GM20431 (cell line): ENCODE results near the gene TINCR.
"Not testable (repeated sequence)": the region's sequence is repeated elsewhere in the genome, so short reads cannot be mapped to it uniquely, and the experiment has no call there.

Experiments
- in situ Hi-C: fragments of 300-500 bp; cut with MseI, MboI; formaldehyde crosslinking; loops from one replicate; pipeline ENCODE4 v1.15.0; 2020; ENCODE audit warnings: low sequenced_read_pairs; ENCODE audit not compliant: unreplicated experiment

Gene TINCR

DNA sequence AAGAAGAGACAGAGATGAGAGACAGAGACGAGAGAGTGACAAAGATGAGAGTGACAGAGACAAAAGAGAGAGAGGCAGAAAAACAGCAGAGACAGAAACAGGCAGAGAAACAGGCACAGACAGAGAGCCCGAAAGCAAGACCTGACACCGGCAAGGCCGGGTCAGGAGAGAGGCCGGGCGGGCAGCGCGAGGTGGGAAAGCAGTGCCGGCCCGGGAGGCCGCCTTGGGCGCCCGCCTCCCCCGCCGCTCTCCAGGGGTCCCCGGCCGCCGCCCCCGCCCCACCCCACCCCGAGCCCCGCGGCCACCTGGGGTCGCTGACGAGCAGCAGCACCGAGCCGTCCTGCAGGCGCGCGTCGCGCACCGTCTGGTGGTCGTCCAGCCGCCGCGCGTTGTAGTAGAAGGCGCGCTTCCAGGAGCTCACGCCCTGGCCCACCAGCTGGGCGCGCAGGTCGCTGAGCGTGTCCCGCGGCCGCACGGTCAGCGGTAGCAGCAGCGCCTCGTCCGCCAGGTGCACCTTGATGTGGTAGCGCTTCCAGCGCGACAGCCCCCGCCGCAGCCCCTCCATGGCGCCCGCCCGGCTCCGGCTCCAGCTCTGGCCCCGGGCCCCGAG is at the start of gene TINCR:
Gene TINCR (minus strand): TSS at position 594 of the 610 bp plus-strand sequence.
- in situ Hi-C loops: no loop called here

DNA sequence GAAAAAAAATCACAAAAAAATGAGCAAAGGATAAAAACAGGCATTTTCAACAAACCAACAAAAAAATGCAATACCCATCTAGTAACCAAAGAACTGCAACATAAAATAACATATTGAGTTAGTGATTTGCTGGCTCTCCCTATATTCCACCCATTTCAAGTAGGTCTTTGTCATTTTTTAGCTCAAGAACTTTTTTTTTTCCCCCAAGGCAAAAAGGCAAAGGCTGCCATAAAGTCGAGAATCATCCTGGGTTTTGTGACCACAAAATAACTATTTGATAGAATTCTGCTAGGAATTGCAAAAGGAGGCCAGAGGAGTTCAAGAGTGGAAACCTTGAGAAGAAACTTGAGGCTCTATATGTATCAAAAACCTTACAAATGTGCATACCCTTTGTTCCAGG is 49.3 kb upstream of the TINCR start:
- in situ Hi-C loops: no loop called here

DNA sequence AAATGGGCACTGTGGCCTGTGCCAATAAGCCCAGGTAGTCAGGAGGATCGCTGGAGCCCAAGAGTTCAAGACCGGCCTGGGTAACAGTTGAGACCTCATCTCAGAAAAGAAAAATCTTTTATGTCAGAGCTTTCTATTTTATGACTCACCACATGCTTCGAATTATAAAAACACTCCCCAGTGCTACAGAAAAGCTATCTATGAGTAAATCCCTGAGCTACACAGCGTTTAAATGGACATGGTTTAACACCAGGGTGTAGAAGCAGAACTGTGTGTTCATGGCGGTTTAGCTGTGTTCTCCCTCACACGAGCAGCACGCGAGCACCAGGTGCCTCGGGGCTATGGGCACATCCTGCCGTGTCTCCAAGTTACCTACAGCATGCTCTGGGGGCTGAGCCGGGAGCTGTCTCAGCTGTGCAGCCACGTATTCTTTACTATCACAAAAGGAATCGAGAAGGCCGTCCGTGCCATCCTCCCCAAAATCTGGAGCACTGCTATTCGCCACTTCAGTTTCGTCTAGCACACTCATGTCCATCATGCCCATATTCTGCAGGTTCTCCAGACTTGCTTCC is 48.1 kb upstream of the TINCR start:
- in situ Hi-C loops: no loop called here

DNA sequence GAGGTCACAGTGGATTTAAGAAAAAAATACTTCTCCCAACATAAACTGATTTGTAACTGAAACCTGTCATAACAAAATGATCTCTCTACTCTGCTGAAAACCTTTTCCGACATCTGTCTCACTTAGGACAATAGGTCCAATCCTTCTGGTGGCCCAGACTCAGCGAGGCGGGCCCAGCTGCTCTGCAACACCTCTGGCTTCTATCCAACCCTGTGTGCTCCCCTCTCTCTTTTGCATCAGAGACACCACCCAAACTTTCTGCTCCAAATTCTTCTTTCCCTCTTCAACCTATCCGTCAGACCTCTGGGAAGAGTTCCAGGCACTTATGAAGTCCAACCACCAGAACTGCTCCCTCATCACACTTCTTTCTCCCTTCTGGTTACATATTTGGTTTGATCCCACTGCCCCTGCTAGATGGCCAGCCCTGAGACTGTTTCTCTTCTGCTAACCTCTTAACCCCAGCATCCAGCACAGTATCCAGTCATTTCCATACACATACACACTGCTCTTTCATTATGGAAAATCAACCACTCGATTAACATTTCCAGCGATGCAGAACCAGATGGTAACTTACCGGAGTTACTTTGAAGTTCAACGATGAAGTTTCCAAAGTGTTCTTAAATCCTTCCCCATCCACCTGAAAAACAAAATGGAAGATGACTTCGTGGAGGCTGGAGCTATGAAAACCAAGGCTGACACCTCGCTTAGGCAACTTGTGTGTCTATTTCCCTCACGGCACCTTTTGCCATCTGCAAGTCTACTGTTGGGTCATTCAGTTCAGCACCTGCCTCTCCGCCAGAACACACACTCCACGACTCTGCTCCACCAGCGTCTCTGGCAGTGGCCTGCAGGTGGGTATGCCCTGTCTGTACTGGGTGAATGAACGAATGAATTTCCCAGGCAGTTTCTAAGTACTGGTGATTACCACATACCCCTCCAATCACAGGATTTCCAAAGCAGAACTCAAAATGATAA is 45.4 kb upstream of the TINCR start:
- in situ Hi-C loops: no loop called here

DNA sequence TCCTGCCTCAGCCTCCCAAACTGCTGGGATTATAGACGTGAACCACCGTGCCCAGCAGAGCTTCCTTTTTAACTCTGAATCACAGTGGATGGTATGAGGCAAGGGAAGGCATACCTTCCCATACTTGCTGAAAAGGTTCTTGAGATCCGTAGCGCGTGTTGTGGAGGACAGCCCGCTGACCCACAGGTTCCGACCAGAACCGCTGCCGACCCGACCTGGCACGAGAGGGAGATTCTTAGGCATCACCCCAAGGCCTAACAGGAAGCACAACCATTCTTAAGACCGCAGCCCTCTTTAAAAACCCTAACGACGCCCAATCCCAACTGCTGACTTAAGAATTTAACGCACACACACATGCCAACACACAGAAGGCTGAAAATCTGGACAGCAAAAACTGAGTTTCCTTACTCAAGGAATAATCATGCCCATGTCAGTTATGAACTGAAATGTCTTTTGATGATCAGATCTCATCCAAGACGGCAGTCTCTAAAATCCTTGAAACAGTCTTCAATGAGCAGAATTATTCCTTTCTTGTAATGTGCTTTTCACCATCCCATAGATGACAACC is 42.2 kb upstream of the TINCR start:
- in situ Hi-C loops: no loop called here

DNA sequence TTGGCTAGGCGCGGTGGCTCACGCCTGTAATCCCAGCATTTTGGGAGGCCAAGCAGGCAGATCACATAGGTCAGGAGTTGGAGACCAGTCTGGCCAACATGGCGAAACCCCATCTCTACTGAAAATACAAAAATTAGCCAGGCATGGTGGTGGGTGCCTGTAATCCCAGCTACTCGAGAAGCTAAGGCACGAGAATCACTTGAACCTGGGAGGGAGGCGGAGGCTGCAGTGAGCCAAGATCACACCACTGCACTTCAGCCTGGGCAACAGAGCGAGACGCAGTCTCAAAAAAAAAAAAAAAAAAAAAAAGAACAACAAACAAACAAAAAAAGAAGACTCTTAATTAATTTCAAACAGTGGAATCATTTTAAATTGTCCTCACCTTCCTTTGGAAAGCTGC is 41.0 kb upstream of the TINCR start:
- in situ Hi-C loops: not testable (repeated sequence)

DNA sequence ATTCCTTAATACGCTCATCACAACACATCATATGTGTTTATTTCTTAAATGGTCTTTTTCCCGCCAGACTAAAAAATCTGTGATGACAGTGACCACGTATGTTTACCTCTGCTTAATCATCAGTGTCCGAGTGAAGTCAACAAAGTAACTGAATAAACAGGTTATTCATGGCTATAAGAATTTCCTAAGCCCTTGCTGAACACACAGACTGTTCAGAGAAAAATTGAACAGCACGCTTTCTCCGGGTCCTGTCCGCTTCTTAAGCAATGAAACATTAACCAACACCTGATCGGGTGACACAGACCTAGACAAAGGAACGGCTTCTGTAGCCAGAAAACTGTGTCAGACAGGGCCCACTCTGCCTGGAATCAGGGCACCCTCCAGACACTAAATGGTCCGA is 40.5 kb upstream of the TINCR start:
- in situ Hi-C loops: no loop called here

DNA sequence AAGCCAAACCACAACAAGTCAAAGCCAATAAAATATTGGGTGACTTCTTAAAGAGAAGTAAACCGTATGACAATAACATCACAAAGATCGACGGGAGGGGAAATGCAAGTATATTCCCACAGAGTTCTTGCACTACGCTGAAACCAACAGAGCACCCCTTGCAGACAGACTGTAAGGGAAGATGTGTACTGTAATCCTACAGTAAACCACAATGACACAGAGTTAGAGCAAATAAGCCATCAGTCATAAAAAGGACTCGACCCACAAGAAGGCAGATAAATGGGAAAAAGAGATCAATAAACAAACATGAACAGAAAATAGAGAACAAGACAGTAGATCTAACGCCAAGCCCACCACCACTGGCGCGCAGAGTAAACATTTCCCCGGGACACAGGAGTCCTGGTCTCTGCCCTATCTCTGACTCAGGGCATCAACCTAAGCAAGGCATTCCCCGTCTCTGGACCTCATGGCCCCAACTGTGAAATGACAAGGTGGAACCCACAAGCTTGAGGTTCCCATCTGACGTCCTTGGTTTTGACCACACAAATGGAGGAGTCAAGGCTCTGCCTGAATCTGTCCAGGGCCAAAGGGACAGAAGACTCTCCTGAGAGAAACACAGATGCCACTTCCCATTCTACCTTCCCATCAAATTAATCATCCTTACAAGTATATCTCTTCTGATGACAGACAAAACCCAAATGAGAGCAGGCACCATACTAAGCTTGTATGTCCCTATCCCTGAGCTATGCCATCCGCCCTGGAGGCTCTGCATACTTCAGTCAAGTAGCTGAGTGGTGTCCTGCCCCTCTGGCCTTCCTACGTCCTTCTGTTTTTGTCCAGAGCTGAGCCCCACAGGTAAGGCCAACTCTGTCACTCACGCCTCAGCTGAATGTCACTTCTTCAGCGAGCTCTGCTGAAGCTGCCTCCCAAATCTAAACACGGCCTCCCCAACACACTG is 39.8 kb upstream of the TINCR start:
- in situ Hi-C loops: no loop called here

DNA sequence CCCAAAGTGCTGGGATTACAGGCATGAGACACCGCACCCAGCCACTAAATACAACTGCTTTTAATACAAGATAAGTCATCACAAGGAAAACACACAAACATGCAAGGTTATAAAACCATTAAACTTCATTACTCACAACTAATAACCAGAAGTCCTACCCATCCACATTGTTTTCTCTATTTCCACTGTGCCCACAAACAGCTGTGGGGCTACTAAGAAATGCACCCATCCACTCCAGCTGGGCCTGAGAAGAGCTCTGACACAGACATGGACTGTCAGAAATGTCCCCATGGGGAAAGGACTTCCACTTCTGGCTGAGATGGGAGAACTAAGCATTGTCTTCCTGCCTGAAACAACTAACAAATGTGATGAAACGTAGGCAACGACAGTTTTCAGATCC is 37.6 kb upstream of the TINCR start:
- in situ Hi-C loops: no loop called here

DNA sequence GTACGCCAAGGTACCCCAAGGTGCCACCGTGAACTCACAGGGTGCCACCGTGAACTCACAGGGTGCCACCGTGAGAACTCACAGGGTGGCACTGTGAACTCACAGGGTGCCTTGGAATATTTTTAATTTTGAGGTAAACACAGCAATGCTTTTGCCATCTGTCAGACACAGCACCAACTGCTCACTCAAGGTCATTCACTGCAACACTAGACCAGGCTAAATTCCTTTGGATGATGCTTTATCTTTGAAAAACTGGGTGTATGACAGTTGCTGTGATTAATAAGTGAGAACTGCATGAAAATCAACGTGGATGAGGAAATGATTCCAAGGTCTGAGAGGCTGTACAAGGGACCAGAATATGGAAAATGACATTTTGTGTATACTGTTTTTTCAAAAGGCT is 35.9 kb upstream of the TINCR start:
- in situ Hi-C loops: no loop called here

DNA sequence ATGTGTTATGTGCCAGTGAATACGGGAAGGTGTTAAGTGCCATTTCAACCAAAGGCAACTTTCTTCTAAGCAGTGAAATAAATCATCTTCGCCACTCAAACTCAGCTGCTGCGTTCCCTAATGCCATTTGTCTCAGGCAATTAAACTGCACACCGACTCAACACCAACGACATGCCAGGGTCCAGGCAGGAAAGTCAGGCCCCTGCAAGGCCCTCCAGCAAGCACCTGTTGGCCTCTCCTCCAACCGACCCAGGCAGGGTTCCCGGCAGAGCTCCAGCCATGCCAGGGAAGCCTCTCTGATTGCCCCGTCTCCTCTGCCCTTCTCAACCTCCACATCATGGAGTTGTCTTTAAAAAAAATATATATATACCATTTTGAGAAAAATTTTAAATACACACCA is 33.0 kb upstream of the TINCR start:
- in situ Hi-C loops: no loop called here

DNA sequence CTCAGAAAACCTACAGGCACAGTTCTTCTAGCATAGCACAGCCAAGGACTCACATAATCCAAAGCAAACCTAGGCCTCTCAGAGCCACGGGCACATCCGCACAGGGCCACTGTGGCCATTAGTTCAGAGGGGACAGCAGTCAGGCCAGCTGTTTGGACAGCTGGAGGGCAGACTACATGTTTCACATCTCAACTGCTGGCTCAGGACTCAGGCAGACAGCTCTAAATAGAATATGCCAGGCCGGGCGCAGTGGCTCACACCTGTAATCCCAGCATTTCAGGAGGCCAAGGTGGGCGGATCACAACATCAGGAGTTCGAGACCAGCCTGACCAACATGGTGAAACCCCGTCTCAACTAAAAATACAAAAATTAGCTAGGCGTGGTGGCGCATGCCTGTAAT is 28.0 kb upstream of the TINCR start:
- in situ Hi-C loops: no loop called here

DNA sequence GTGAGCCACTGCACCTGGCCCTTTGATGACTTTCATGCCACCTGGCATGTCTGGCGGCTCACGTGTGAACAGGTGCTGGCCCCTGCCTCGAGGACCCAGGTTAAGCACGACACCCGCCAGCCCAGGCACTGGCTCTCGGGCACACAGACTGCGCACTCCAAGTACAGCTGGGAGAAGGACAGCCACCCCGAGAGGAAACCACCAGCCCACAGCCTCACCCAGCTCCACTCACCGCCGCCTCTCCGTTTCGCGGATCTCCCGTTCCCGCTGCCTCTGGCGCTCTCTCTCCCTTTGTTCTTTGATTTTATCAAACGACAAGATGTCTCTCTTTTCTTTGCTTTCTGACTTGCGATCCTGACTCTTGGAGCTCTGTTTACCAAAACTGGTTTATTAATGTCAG is 27.4 kb upstream of the TINCR start:
- in situ Hi-C loops: no loop called here

DNA sequence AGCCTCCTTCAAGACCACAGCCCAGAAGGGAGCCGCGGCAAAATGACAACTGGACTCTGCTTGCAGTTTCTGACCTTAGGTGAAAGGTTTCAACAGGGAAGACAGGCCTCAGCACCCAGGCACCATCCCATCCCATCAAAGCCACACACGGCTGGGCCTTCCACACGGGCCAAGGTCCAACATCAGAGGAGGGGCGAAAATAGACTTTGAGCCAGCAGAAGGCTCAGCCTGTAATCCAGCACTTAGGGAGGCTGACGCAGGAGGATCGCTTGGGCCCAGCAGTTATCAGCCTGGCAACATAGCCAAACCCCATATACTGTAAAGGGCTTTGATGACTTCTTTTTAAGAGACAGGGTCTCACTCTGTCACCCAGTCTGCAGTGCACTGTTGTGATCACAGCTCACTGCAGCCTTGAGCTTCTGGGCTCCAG is 26.8 kb upstream of the TINCR start:
- in situ Hi-C loops: no loop called here

DNA sequence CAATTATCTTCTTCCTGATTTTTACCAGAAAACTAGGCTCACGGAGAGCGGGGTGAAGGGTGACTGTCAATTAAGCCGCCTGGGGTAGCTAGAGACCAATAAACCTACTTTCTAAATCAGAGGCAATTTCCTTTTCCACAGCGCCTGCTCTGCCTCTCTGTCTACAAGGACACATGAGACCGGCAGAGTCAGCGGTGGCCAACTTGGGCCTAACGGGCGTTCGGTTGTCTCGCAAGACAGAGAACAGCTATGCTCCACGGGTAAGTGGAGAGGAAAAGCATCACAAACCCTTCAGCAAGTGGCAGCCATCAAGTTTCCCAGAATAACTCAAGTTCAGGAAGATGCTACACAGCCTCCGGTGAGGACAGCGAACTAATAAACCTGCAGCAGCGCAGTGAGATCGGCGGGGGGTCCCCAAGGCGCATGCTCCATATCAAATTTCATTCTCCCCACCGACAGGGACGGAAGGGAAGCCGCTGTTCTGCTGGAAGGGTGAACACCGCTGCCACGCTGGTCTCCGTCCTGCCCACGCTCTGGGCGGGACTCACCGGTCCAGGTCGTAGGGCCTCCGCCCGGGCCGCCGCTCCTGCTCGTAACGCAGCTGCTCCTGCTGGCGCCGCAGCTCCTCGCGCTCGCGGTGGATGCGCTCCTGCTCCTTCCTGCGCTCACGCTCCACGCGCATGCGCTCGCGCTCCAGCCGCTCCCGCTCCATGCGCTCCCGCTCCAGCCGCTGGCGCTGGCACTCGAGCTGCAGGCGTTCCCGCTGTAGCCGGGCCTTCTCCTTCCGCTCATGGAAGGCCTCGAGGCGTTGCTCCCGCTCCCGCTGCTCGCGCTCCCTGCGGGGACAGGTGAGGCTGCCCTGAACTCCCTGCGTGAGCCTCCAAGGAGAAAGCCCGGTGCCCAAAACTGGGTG is 25.8 kb upstream of the TINCR start:
- in situ Hi-C loops: no loop called here

DNA sequence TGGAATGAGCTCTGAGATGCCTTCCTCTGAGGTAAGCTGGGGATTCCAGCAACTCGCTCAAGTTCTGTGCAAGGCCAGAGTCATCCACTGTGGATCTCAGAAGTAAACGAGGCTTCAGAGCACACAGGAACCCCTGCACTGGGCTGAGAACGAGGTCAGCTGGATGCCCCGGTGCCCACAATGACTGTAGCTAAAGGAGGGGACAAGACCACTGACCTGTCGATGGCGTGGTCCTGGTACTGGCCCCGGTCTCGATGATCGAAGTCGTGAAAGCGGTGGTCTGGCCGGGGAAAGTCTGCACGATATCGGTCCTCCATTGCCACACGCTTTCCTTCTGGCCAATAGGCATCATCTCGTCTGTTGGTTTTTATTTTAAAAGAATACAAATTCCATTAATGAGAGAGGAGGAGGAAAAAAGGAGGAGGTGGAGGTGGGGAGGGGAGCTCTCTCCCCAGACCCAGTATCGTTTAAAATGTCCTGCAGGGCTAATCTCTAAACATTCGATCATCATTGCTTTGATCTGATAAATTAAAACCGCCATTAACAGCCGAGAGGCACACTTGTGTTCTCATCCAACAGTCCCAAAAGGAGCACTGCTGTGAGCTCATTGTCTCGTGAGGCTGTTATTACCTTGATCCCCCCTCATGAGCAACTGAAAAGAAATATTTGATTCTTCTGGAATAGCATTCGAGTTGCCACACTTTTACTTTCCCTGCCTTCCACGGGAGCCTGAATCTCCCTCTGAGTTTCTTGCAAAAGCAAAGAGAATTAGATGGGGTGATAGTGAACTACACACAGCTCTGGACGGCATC is 25.0 kb upstream of the TINCR start:
- in situ Hi-C loops: no loop called here

DNA sequence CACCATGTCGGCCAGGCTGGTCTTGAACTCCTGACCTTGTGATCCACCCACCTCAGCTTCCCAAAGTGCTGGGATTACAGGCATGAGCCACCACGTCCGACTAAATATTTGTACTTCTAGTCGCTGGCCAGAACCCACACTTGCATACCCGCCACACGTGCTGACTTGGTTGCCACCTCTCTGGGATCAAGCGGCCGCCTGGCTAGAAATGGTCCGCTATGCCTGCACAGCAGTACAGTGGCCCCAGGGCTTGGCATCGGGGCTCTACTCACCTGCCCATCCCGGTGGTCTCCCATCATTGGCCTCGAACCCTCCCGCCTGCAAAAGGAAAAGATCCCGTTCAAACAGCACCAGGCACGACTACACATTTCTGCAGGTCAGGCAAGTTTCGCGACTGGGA is 23.7 kb upstream of the TINCR start:
- in situ Hi-C loops: no loop called here

DNA sequence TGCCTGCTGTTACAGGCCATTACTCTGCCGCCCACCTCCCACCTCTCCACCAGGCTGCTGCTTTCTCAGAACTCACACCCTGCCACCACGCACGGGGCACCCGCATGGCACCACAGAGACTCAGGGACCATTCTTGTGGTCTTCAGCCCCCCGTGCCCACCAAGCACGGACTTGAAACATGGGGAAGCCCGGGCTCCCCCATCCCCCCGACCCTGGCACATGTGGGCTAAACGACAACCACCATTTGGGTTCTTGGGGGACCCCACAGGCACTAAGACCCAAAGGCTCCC is 23.1 kb upstream of the TINCR start:
- in situ Hi-C loops: no loop called here
